K562 (cell line): ENCODE measurements around the gene UBE2E2. TPM values are rescaled to one million over a fixed set of nuclear protein-coding genes. Genes with fewer than 3 reads are reported as not detected.

Experiments
- ATAC-seq: fragments of 200-7000 bp; cut with Tn5 transposase; 3 replicates; pipeline ENCODE4 v1.9.1; 2020; ENCODE audit warnings: moderate library complexity
- BruUV-seq: library from RNA; stranded (reverse); fragments of 400-500 nt; replicated peaks from 2 replicates; lab custom pipeline; 2021; lab: Mats Ljungman, UMichigan
- CTCF ChIA-PET: fragments of 300-600 bp; formaldehyde crosslinking; extraction: SDS; loops from one replicate; lab custom pipeline; 2021; ENCODE audit warnings: low intra/inter-chr PET ratio; lab: Yijun Ruan, JAX
- POLR2A ChIA-PET: fragments of 300-600, 350-650 bp; sonication (Branson Sonifier 250); formaldehyde crosslinking; extraction: SDS; loops from one replicate; lab custom pipeline; 2021; ENCODE audit warnings: antibody characterized with exemption, inconsistent platforms; lab: Yijun Ruan, JAX
- DNase-seq, 4 experiments: peaks; one replicate each; pipeline versions ENCODE4 v3.0.0 to v3.0.0-alpha.2; 2011 to 2018; ENCODE audit warnings: low spot score in 3 of 4, mixed read lengths in 3 of 4; ENCODE audit errors: extremely low read depth in 1 of 4
- FAIRE-seq: peaks from 2 replicates; lab custom pipeline; 2011; peaks lifted over from hg19 to GRCh38; lab: Jason Lieb, UNC
- H2AFZ ChIP-seq: 2 replicates; pipeline ENCODE4 v1.6.0; 2011; ENCODE audit warnings: low read depth, low read length, control low read depth, inconsistent platforms
- H3K27ac ChIP-seq: fragments of 200-600 bp; 3 replicates; pipeline ENCODE4 v1.8.0; 2011; ENCODE audit warnings: low read depth, mild to moderate bottlenecking, control low read depth, inconsistent platforms, low read length, moderate library complexity, mixed read lengths; ENCODE audit errors: extremely low read depth
- H3K27me3 ChIP-seq, 2 experiments: fragments of 300-600 bp in 1 of 2; 2 replicates in 1 of 2; 3 replicates in 1 of 2; pipeline versions ENCODE4 v1.6.0 to v1.8.0; 2011; ENCODE audit warnings: inconsistent platforms in 2 of 2, low read length in 2 of 2, mild to moderate bottlenecking in 1 of 2, mixed read lengths in 1 of 2, moderate library complexity in 1 of 2; ENCODE audit not compliant: control insufficient read depth in 2 of 2, insufficient read depth in 2 of 2
- H3K36me3 ChIP-seq: fragments of 300-600 bp; 3 replicates; pipeline ENCODE4 v1.8.0; 2011; ENCODE audit warnings: mild to moderate bottlenecking, low read length, inconsistent platforms; ENCODE audit not compliant: control insufficient read depth, insufficient read depth
- H3K4me1 ChIP-seq, 2 experiments: fragments of 200-600 bp in 1 of 2; replicated peaks in 1 of 2; 2 replicates in 1 of 2; 3 replicates in 1 of 2; pipeline versions ENCODE4 v1.5.1 to v1.8.0; 2011; ENCODE audit warnings: inconsistent platforms in 2 of 2, low read length in 2 of 2, mild to moderate bottlenecking in 1 of 2, mixed read lengths in 1 of 2, moderate library complexity in 1 of 2; ENCODE audit not compliant: control insufficient read depth in 2 of 2, insufficient read depth in 2 of 2
- H3K4me2 ChIP-seq: 2 replicates; pipeline ENCODE4 v1.6.1; 2011; ENCODE audit warnings: low read length, control low read depth, inconsistent platforms, mixed read lengths; ENCODE audit not compliant: insufficient read depth
- H3K4me3 ChIP-seq: fragments of 200-600 bp; sonication (generic), shearing (Covaris generic); 2 replicates; pipeline ENCODE4 v1.5.1; 2016; ENCODE audit warnings: control low read depth, inconsistent platforms
- H3K79me2 ChIP-seq: fragments of 200-600 bp; 3 replicates; pipeline ENCODE4 v1.8.0; 2011; ENCODE audit warnings: low read length, inconsistent platforms; ENCODE audit not compliant: control insufficient read depth, insufficient read depth
- H3K9ac ChIP-seq, 2 experiments: 2 replicates each; pipeline versions ENCODE4 v1.6.0 to v1.6.1; 2011; ENCODE audit warnings: low read depth in 2 of 2, low read length in 2 of 2, control low read depth in 1 of 2, inconsistent platforms in 1 of 2, mild to moderate bottlenecking in 1 of 2, mixed read lengths in 1 of 2; ENCODE audit not compliant: insufficient read depth in 1 of 2
- H3K9me1 ChIP-seq: one replicate; pipeline ENCODE4 v1.6.0; 2011; ENCODE audit warnings: inconsistent platforms, mild to moderate bottlenecking, low read length, moderate library complexity; ENCODE audit not compliant: control insufficient read depth, insufficient read depth
- H3K9me3 ChIP-seq: replicated peaks from 2 replicates; pipeline ENCODE4 v1.5.1; 2011; ENCODE audit warnings: low read depth, low read length, inconsistent platforms; ENCODE audit not compliant: control insufficient read depth, insufficient read depth
- H4K20me1 ChIP-seq: replicated peaks from 2 replicates; pipeline ENCODE4 v1.6.1; 2011; ENCODE audit warnings: low read length, inconsistent platforms, mixed read lengths; ENCODE audit not compliant: control insufficient read depth, insufficient read depth
- DDX20 ChIP-seq: fragments of 450-650 bp; IDR thresholded peaks from 2 replicates; pipeline ENCODE4 v1.6.1; 2016; ENCODE audit warnings: missing genetic modification characterization, low read depth, mild to moderate bottlenecking, missing compliant biosample characterization, moderate library complexity
- IRF2 ChIP-seq: sonication (generic); formaldehyde crosslinking; IDR thresholded peaks from 2 replicates; pipeline ENCODE4 v1.8.1; 2022; ENCODE audit warnings: mild to moderate bottlenecking, missing genetic modification reagents
- POLR3A ChIP-seq: IDR thresholded peaks from 2 replicates; pipeline ENCODE4 v1.6.1; 2011; ENCODE audit warnings: borderline replicate concordance, mild to moderate bottlenecking, moderate library complexity; ENCODE audit not compliant: insufficient read length, insufficient read depth; ENCODE audit errors: extremely low read depth
- PRPF4 ChIP-seq: fragments of 200-400 bp; formaldehyde crosslinking; IDR thresholded peaks from one replicate; pipeline ENCODE4 v1.6.1; 2017; ENCODE audit warnings: low read length, low read depth, mild to moderate bottlenecking; ENCODE audit not compliant: insufficient read depth, poor library complexity, severe bottlenecking
- SIN3B ChIP-seq: fragments of 450-650 bp; IDR thresholded peaks from 2 replicates; pipeline ENCODE4 v1.6.1; 2017; ENCODE audit warnings: low read depth, mild to moderate bottlenecking, moderate library complexity
- SMARCA5 ChIP-seq: fragments of 450-650 bp; IDR thresholded peaks from 2 replicates; pipeline ENCODE4 v1.6.1; 2016
- ZNF584 ChIP-seq: fragments of 200-800 bp; sonication (Bioruptor generic); IDR thresholded peaks from 2 replicates; pipeline ENCODE4 v1.6.1; 2016; ENCODE audit warnings: low read depth, mild to moderate bottlenecking, missing genetic modification characterization, missing compliant biosample characterization
- WGBS: fragments of 100-300 bp; shearing (Covaris generic); methylation state at CpG from one replicate; pipeline ENCODE4 v1.1.6; 2016; ENCODE audit warnings: low coverage, mixed read lengths; ENCODE audit not compliant: insufficient coverage; ENCODE audit errors: missing lambda C conversion rate; 5-methylcytosine and 5-hydroxymethylcytosine counted together
- in situ Hi-C: fragments of 300-500 bp; cut with MboI; formaldehyde crosslinking; loops from 4 replicates; pipeline ENCODE4 v1.15.0; 2018; ENCODE audit warnings: inconsistent platforms, mixed read lengths
- intact Hi-C: fragments of 100-400 bp; cut with micrococcal nuclease; formaldehyde crosslinking; loops from 2 replicates; pipeline ENCODE4 v1.14.2; 2022
- polyA plus RNA-seq, 8 experiments: library from polyadenylated mRNA; depleted of rRNA in 4 of 8; stranded (reverse) in 5 of 8; unstranded in 3 of 8; fragments of >200 nt; fragmentation: Nextera tagmentation in 2 of 8; fragmentation: Illumina TruSeq in 1 of 8; extraction: Ambion mirVana in 2 of 8; extraction: Trizol in 1 of 8; gene quantifications; 2 replicates each; pipeline versions ENCODE4 v1.2.1 to v1.2.3, GENCODE V29; 2011 to 2014; ENCODE audit warnings: inconsistent platforms in 1 of 8, missing spikeins in 1 of 8
- total RNA-seq, 7 experiments: library from RNA; depleted of rRNA in 6 of 7; stranded (reverse); fragments of >200 nt in 6 of 7; fragmentation: Illumina TruSeq in 2 of 7; extraction: Trizol in 2 of 7; gene quantifications; 2 replicates each; pipeline versions ENCODE4 v1.2.1 to v1.2.3, GENCODE V29; 2011 to 2021; ENCODE audit warnings: low replicate concordance in 1 of 7

Gene UBE2E2
- total and polyA plus RNA-seq, 9 of the 15 experiments (the other 6 are each of a cell fraction or from before 2014, with no cell fraction given) = 0.22 to 5.1 (median 1.9) TPM

- no peaks in the 10 kb centered on the region for H3K4me1 ChIP-seq
- intact Hi-C loops (no loop called here), in situ Hi-C loops (no loop called here)
- no TSS peak for BruUV-seq
- H3K27me3 ChIP-seq = no peaks in the 10 kb centered on the region
- no peak for TF ChIP-seq SMARCA5
- no peak for TF ChIP-seq POLR3A
- no peak for TF ChIP-seq SIN3B
- TF ChIP-seq DDX20 (tag) = no peak
- no peak for TF ChIP-seq PRPF4
- TF ChIP-seq IRF2 (CRISPR knock-in tag) = no peak
- no peak for TF ChIP-seq ZNF584
- no peak overlapping the region for H3K27ac ChIP-seq
- ATAC-seq (no peak), FAIRE-seq (no peak), DNase-seq (no peak)
- no peaks in the 10 kb centered on the region for H4K20me1 ChIP-seq
- H3K9me1 ChIP-seq = no peaks in the 10 kb centered on the region
- H3K36me3 ChIP-seq = no peaks in the 10 kb centered on the region
- whole genome bisulfite sequencing = 2% methylated on average over 4 of the region's 4 CpGs
- ChIA-PET POLR2A (no interaction called here), CTCF (no interaction called here)
- H3K9ac ChIP-seq = no peak overlapping the region
- H3K79me2 ChIP-seq = no peaks in the 10 kb centered on the region
- no peak overlapping the region for H3K4me3 ChIP-seq
- H3K4me2 ChIP-seq = no peak overlapping the region
- no peaks in the 10 kb centered on the region for H3K9me3 ChIP-seq
- no peak overlapping the region for H2AFZ ChIP-seq
Measured at GRCh38 chr3:23594066-23594465, 390.9 kb downstream of the UBE2E2 start.
